Activated gamma-delta T cell treated with Interleukin-2 at 50 U/mL for 16 hours (primary cell): Measurements from ENCODE around the gene PRMT6.

ENCODE experiments used
- DNase-seq: peaks from one replicate; pipeline ENCODE4 v3.0.0-alpha.2; 2020

PRMT6 gene

DNA sequence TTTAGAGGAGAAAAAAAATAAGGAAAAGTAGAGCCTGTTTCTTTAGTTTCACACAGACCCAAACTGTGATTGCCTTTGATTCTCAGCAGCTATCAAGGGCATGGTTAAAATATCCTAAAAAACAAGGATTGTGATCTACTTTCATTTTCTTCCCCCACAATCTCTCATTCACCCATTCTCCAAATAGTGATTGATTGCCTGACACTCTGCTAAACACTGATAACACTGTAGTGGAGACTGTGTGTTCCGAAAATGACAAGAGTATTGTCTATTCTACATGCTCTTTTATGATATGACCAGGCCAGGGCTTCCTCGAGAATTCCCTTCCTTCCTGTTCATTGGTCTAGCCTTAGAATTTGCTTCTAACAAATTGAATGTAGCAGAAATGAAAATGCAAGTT, 40.2 kb downstream of the PRMT6 start:
- DNase-seq, result no peak

DNA sequence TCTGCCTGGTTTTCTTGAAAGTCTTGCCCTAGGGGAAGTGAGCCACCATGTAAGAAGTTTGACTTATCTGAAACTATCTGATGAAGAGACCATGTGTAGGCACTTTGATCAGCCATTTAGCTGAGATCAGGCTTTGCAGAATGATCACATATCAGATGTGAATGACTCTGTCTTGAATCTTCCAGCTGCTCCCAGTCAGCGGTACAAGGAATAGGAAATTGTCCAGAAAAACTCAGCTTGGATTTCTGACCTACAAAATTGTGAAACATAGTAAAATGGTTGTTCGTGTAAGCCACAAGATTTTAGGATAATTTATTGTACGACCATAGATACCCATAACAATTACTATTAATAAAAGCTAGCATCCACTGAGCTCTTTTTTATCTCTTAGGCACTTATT, 42.5 kb downstream of the PRMT6 start:
- DNase-seq, result no peak

DNA sequence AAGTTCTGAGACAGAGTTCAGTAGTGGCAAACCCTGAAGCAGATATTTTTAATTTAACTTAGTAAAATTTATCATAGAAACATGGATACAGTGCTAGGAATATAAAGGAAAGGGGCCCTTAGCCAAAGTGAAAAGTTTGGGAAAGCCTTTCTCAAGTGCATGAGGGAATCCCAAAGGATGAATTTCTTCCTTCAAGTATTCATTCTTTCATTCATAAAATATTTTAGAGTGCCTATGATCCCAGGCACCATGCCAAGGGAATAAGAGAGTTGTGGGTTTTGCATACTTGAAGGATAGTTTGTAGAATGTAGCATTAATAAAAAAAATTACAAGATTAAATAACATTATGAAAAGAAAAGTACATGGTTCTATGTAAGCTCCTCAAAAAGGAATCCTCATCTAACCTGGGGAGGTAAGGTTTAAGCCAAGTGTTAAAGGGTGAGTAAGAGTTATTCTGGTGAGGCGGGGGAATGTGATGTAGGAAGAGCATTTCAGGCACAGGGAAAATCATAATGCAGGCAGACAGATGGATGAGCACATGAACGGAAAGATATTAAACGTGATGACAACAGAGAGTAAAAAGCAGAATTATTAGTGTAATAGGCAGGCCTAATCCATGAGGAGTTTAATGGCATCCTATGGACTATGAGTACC, 44.0 kb downstream of the PRMT6 start:
- DNase-seq, result no peak

DNA sequence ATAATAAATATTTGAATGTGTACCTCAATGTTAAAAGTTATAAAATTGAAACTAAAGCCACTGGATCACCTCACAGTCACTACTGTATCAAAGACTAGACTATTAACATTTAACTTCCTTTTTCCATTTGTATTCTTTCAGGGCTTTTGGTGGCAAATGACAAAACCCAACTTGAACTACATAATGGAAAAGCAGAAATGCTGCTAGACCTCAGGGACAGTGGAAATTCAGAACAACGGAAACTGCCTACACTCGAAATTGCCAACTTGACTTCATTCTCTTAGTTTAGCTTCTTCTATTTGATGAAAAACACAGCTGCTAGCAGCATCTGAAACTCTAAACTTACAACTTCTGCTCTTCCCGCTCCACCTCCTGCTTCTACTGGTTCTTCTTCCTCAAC, 49.4 kb downstream of the PRMT6 start:
- no peak for DNase-seq
